D721Med (cell line): ENCODE data around the gene EFR3B.

Source experiments
- DNase-seq: peaks from one replicate; pipeline ENCODE4 v3.0.0; 2011; ENCODE audit warnings: low spot score; ENCODE audit not compliant: insufficient read length
- FAIRE-seq: peaks from 2 replicates; lab custom pipeline; 2011; peaks lifted over from hg19 to GRCh38; lab: Jason Lieb, UNC
- TF ChIP-seq, protein P1 (sequence below): IDR thresholded peaks from 2 replicates; pipeline ENCODE4 v1.5.1; 2012; ENCODE audit warnings: mild to moderate bottlenecking, control low read depth; ENCODE audit not compliant: insufficient read depth; ENCODE audit errors: missing control alignments

Gene EFR3B

DNA sequence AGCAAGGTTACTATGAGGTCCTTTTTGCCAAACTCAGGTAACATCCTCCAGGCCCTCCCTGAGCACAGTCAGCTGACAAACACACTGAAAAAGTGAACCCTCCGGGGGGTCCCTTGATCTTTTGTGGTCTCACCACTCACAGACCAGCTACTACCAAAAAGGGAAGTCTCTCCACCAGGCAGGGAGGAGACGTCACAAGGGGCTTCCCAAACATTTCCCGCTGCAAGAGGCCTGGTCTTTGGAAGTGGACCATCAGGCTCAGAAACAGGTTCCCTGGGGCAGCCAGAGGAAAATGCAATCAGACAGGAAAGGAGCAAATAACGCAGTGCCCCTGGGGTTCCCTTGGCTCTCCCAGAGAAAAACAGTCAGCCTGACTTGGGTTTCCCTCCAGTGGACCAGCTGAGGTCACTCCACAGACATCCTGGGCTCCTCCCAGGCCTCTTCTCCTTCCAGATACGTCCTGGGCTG, 165.2 kb downstream of the EFR3B start:
- FAIRE-seq (no peak), DNase-seq (no peak)
- TF ChIP-seq, protein P1, sequence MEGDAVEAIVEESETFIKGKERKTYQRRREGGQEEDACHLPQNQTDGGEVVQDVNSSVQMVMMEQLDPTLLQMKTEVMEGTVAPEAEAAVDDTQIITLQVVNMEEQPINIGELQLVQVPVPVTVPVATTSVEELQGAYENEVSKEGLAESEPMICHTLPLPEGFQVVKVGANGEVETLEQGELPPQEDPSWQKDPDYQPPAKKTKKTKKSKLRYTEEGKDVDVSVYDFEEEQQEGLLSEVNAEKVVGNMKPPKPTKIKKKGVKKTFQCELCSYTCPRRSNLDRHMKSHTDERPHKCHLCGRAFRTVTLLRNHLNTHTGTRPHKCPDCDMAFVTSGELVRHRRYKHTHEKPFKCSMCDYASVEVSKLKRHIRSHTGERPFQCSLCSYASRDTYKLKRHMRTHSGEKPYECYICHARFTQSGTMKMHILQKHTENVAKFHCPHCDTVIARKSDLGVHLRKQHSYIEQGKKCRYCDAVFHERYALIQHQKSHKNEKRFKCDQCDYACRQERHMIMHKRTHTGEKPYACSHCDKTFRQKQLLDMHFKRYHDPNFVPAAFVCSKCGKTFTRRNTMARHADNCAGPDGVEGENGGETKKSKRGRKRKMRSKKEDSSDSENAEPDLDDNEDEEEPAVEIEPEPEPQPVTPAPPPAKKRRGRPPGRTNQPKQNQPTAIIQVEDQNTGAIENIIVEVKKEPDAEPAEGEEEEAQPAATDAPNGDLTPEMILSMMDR, result no peak
